OCI-LY7 (cell line): ENCODE measurements around the gene PLA2R1.

ENCODE experiments used
- EZH2phosphoT487 ChIP-seq: fragments of 200-600 bp; sonication (generic); IDR thresholded peaks from 2 replicates; pipeline ENCODE4 v1.6.1; 2018; ENCODE audit warnings: low read depth, borderline replicate concordance, mild to moderate bottlenecking, mixed run types, antibody characterized with exemption, low read length, moderate library complexity, mixed read lengths
- TF ChIP-seq, protein P1 (sequence below): fragments of 200-600 bp; sonication (generic); conservative IDR thresholded peaks from 2 replicates; pipeline ENCODE4 v1.5.1; 2014; ENCODE audit warnings: mild to moderate bottlenecking, antibody characterized with exemption, low read length, moderate library complexity, mixed read lengths

- TF ChIP-seq EZH2phosphoT487: no peak
- TF ChIP-seq, protein P1, sequence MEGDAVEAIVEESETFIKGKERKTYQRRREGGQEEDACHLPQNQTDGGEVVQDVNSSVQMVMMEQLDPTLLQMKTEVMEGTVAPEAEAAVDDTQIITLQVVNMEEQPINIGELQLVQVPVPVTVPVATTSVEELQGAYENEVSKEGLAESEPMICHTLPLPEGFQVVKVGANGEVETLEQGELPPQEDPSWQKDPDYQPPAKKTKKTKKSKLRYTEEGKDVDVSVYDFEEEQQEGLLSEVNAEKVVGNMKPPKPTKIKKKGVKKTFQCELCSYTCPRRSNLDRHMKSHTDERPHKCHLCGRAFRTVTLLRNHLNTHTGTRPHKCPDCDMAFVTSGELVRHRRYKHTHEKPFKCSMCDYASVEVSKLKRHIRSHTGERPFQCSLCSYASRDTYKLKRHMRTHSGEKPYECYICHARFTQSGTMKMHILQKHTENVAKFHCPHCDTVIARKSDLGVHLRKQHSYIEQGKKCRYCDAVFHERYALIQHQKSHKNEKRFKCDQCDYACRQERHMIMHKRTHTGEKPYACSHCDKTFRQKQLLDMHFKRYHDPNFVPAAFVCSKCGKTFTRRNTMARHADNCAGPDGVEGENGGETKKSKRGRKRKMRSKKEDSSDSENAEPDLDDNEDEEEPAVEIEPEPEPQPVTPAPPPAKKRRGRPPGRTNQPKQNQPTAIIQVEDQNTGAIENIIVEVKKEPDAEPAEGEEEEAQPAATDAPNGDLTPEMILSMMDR: no peak
Measured at GRCh38 chr2:159933040-159933726, 129.2 kb downstream of the PLA2R1 start.
